WTC11 (cell line): ENCODE results near the gene PSMB9. TPM values are rescaled to one million over a fixed set of nuclear protein-coding genes. Genes with fewer than 3 reads are reported as not detected.

Experiments used
- ATAC-seq: fragments of 200-7000 bp; cut with Tn5 transposase; 2 replicates; pipeline ENCODE4 v1.10.0; 2021; ENCODE audit warnings: mild to moderate bottlenecking, moderate library complexity
- CTCF ChIA-PET: fragments of 300-600 bp; sonication (Branson Sonifier 250); formaldehyde crosslinking; loops from one replicate; lab custom pipeline; 2021; ENCODE audit warnings: antibody characterized with exemption; lab: Charles Lee
- POLR2A ChIA-PET: fragments of 350-600 bp; sonication (Branson Sonifier 250); formaldehyde crosslinking; loops from one replicate; lab custom pipeline; 2021; ENCODE audit warnings: antibody characterized with exemption; lab: Charles Lee
- DNase-seq: peaks from one replicate; pipeline ENCODE4 v3.0.0; 2021; ENCODE audit warnings: low spot score
- H3K27ac Mint-ChIP-seq: 2 replicates; pipeline ENCODE4 v1.8.0; 2021; ENCODE audit warnings: mixed read lengths
- H3K27me3 Mint-ChIP-seq: 2 replicates; pipeline ENCODE4 v1.8.0; 2021; ENCODE audit warnings: low read depth, mild to moderate bottlenecking, moderate library complexity, mixed read lengths
- H3K36me3 Mint-ChIP-seq: 2 replicates; pipeline ENCODE4 v1.8.0; 2021; ENCODE audit warnings: mixed read lengths
- H3K4me1 Mint-ChIP-seq: 2 replicates; pipeline ENCODE4 v1.8.0; 2022; ENCODE audit warnings: mixed read lengths
- H3K4me3 Mint-ChIP-seq: 2 replicates; pipeline ENCODE4 v1.8.0; 2021; ENCODE audit warnings: mild to moderate bottlenecking, moderate library complexity, mixed read lengths
- H3K9me3 Mint-ChIP-seq: 2 replicates; pipeline ENCODE4 v1.8.0; 2021; ENCODE audit warnings: mixed read lengths
- CBFB ChIP-seq: sonication (generic); formaldehyde crosslinking; IDR thresholded peaks from 2 replicates; pipeline ENCODE4 v1.8.1; 2022; ENCODE audit warnings: mild to moderate bottlenecking, low read depth, missing genetic modification reagents
- GRHL2 ChIP-seq: fragments of 250-450 bp; sonication (Bioruptor Pico); IDR thresholded peaks from 2 replicates; pipeline ENCODE4 v1.8.0; 2022; ENCODE audit warnings: mild to moderate bottlenecking, moderate library complexity; ENCODE audit not compliant: insufficient replicate concordance, severe bottlenecking
- IRF2 ChIP-seq: sonication (generic); formaldehyde crosslinking; IDR thresholded peaks from 2 replicates; pipeline ENCODE4 v1.8.0; 2022; ENCODE audit warnings: low read depth, missing genetic modification reagents, borderline replicate concordance
- MXD4 ChIP-seq: fragments of 250-450 bp; sonication (Bioruptor Pico); IDR thresholded peaks from 2 replicates; pipeline ENCODE4 v1.8.0; 2021; ENCODE audit warnings: mild to moderate bottlenecking, moderate library complexity, borderline replicate concordance
- MYBL2 ChIP-seq: sonication (generic); formaldehyde crosslinking; IDR thresholded peaks from 2 replicates; pipeline ENCODE4 v1.8.1; 2023; ENCODE audit warnings: mild to moderate bottlenecking, moderate library complexity, missing genetic modification reagents
- NFE2L1 ChIP-seq: sonication (generic); formaldehyde crosslinking; IDR thresholded peaks from 2 replicates; pipeline ENCODE4 v1.8.1; 2023; ENCODE audit warnings: missing genetic modification reagents
- NR2C2 ChIP-seq: sonication (generic); formaldehyde crosslinking; IDR thresholded peaks from 2 replicates; pipeline ENCODE4 v1.8.0; 2022; ENCODE audit warnings: mild to moderate bottlenecking, missing genetic modification reagents
- PRDM15 ChIP-seq: sonication (generic); formaldehyde crosslinking; IDR thresholded peaks from 2 replicates; pipeline ENCODE4 v1.8.0; 2022; ENCODE audit warnings: missing genetic modification reagents
- ZBTB21 ChIP-seq: sonication (generic); formaldehyde crosslinking; IDR thresholded peaks from 2 replicates; pipeline ENCODE4 v1.8.1; 2023; ENCODE audit warnings: mild to moderate bottlenecking, missing genetic modification reagents, borderline replicate concordance
- ZNF138 ChIP-seq: sonication (generic); formaldehyde crosslinking; conservative IDR thresholded peaks from 2 replicates; pipeline ENCODE4 v1.8.1; 2022; ENCODE audit warnings: mild to moderate bottlenecking, moderate library complexity, missing genetic modification reagents
- ZNF423 ChIP-seq: fragments of 250-450 bp; sonication (Bioruptor Pico); IDR thresholded peaks from 2 replicates; pipeline ENCODE4 v2.1.2; 2022; ENCODE audit warnings: mild to moderate bottlenecking, moderate library complexity
- ZSCAN18 ChIP-seq: fragments of 250-450 bp; sonication (Bioruptor Pico); IDR thresholded peaks from 2 replicates; pipeline ENCODE4 v2.1.2; 2022; ENCODE audit warnings: mild to moderate bottlenecking, moderate library complexity
- total RNA-seq: library from RNA; stranded (reverse); gene quantifications from 3 replicates; pipeline ENCODE4 v1.2.3, GENCODE V29; 2021
- TF ChIP-seq, protein P1 (sequence below): sonication (generic); formaldehyde crosslinking; IDR thresholded peaks from 2 replicates; pipeline ENCODE4 v1.8.1; 2022; ENCODE audit warnings: mild to moderate bottlenecking, missing genetic modification reagents, moderate library complexity, borderline replicate concordance
- TF ChIP-seq, protein P2 (sequence below): sonication (generic); formaldehyde crosslinking; IDR thresholded peaks from 2 replicates; pipeline ENCODE4 v1.8.1; 2023; ENCODE audit warnings: mild to moderate bottlenecking, missing genetic modification reagents
- TF ChIP-seq, protein P3 (sequence below): sonication (generic); formaldehyde crosslinking; IDR thresholded peaks from 2 replicates; pipeline ENCODE4 v1.8.1; 2023; ENCODE audit warnings: mild to moderate bottlenecking, moderate library complexity, missing genetic modification reagents
- TF ChIP-seq, protein P4 (sequence below): sonication (generic); formaldehyde crosslinking; IDR thresholded peaks from 2 replicates; pipeline ENCODE4 v1.8.0; 2022; ENCODE audit warnings: mild to moderate bottlenecking, missing genetic modification reagents

The PSMB9 gene
- total RNA-seq, 1 experiment from 2014 or later = 1.8 TPM

DNA sequence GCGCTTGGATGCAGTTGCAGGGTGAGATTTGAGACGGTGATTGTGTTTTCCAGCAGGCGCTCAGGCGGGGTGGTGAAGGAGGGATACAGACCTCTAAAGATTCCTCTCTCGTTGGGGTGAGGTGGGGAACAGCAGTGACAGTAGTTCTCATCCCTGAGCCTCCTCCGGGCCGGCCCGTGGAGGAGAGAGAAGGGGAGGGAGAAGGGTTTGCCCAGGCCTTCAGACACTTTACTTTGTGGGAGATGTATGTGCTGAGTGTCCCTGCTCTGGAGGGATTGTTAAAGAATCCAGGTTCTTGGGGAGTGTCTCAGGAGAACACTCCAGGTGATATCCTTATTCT lies 41.0 kb downstream of the PSMB9 start:
- H3K36me3 Mint-ChIP-seq = no peaks in the 10 kb centered on the region
- peak overlapping the region; percentile 80 for H3K27ac Mint-ChIP-seq
- ATAC-seq = no peak
- ChIA-PET CTCF (interaction anchor here (0.5 to 5.0 kb wide), 13 partner anchors 13 to 1349 kb away, joined by 3 to 46 read pairs (median 7); partner anchors contain the start of genes BRD2, HLA-DMA, HLA-DMB and TAP2), POLR2A (interaction anchor here (1.0 to 2.4 kb wide), 7 partner anchors 41 to 98 kb away, joined by 3 to 33 read pairs (median 8); partner anchors contain the start of genes HLA-DMA, PSMB9 and TAP1)
- H3K4me1 Mint-ChIP-seq = peaks cover 13% of the 10 kb centered on the region
- DNase-seq = no peak
- no peak for TF ChIP-seq MXD4 (CRISPR knock-in tag)
- no peak for TF ChIP-seq ZNF423 (CRISPR knock-in tag)
- no peak for TF ChIP-seq IRF2
- TF ChIP-seq, protein P1, sequence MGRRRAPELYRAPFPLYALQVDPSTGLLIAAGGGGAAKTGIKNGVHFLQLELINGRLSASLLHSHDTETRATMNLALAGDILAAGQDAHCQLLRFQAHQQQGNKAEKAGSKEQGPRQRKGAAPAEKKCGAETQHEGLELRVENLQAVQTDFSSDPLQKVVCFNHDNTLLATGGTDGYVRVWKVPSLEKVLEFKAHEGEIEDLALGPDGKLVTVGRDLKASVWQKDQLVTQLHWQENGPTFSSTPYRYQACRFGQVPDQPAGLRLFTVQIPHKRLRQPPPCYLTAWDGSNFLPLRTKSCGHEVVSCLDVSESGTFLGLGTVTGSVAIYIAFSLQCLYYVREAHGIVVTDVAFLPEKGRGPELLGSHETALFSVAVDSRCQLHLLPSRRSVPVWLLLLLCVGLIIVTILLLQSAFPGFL = no peak
- no peak for TF ChIP-seq PRDM15
- TF ChIP-seq ZBTB21 (CRISPR knock-in tag) = 0 out of 2 replicates have a peak, but pooled peaks have one; percentile 4
- TF ChIP-seq ZSCAN18 (CRISPR knock-in tag) = no peak
- TF ChIP-seq, protein P2, sequence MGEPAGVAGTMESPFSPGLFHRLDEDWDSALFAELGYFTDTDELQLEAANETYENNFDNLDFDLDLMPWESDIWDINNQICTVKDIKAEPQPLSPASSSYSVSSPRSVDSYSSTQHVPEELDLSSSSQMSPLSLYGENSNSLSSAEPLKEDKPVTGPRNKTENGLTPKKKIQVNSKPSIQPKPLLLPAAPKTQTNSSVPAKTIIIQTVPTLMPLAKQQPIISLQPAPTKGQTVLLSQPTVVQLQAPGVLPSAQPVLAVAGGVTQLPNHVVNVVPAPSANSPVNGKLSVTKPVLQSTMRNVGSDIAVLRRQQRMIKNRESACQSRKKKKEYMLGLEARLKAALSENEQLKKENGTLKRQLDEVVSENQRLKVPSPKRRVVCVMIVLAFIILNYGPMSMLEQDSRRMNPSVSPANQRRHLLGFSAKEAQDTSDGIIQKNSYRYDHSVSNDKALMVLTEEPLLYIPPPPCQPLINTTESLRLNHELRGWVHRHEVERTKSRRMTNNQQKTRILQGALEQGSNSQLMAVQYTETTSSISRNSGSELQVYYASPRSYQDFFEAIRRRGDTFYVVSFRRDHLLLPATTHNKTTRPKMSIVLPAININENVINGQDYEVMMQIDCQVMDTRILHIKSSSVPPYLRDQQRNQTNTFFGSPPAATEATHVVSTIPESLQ (CRISPR knock-in tag) = no peak
- H3K9me3 Mint-ChIP-seq = no peaks in the 10 kb centered on the region
- H3K27me3 Mint-ChIP-seq = peaks cover 3% of the 10 kb centered on the region; the same call in 1 of the 2 replicates
- peak overlapping the region; percentile 98 for H3K4me3 Mint-ChIP-seq

GRCh38 chr6:32903952-32904351 lies 50.0 kb downstream of the PSMB9 start:
- Mint-ChIP-seq H3K36me3 (no peaks in the 10 kb centered on the region), H3K4me3 (no peak overlapping the region), H3K27ac (no peak overlapping the region), H3K9me3 (no peaks in the 10 kb centered on the region), H3K4me1 (no peaks in the 10 kb centered on the region), H3K27me3 (no peaks in the 10 kb centered on the region)
- DNase-seq (no peak), ATAC-seq (no peak)
- ChIA-PET CTCF (interaction anchor here (1.0 to 2.6 kb wide), 4 partner anchors 29 to 81 kb away, joined by 5 to 18 read pairs (median 8); partner anchors contain the start of gene HLA-DMA), POLR2A (no interaction called here)
- TF ChIP-seq ZNF138 (no peak), GRHL2 (CRISPR knock-in tag) (no peak), NR2C2 (CRISPR knock-in tag) (no peak), ZSCAN18 (CRISPR knock-in tag) (no peak), MYBL2 (CRISPR knock-in tag) (no peak), CBFB (CRISPR knock-in tag) (no peak), NFE2L1 (CRISPR knock-in tag) (no peak)
- TF ChIP-seq, protein P3, sequence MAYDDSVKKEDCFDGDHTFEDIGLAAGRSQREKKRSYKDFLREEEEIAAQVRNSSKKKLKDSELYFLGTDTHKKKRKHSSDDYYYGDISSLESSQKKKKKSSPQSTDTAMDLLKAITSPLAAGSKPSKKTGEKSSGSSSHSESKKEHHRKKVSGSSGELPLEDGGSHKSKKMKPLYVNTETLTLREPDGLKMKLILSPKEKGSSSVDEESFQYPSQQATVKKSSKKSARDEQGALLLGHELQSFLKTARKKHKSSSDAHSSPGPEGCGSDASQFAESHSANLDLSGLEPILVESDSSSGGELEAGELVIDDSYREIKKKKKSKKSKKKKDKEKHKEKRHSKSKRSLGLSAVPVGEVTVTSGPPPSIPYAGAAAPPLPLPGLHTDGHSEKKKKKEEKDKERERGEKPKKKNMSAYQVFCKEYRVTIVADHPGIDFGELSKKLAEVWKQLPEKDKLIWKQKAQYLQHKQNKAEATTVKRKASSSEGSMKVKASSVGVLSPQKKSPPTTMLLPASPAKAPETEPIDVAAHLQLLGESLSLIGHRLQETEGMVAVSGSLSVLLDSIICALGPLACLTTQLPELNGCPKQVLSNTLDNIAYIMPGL = no peak
- TF ChIP-seq, protein P4, sequence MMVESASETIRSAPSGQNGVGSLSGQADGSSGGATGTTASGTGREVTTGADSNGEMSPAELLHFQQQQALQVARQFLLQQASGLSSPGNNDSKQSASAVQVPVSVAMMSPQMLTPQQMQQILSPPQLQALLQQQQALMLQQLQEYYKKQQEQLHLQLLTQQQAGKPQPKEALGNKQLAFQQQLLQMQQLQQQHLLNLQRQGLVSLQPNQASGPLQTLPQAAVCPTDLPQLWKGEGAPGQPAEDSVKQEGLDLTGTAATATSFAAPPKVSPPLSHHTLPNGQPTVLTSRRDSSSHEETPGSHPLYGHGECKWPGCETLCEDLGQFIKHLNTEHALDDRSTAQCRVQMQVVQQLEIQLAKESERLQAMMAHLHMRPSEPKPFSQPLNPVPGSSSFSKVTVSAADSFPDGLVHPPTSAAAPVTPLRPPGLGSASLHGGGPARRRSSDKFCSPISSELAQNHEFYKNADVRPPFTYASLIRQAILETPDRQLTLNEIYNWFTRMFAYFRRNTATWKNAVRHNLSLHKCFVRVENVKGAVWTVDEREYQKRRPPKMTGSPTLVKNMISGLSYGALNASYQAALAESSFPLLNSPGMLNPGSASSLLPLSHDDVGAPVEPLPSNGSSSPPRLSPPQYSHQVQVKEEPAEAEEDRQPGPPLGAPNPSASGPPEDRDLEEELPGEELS (CRISPR knock-in tag) = no peak
